ENCODE measurements around the gene C17orf113. TPM values are rescaled to one million over a fixed set of nuclear protein-coding genes. Genes with fewer than 3 reads are reported as not detected.
A peak's percentile ranks its signal among the peaks of the same experiment; 100 is the strongest.

The C17orf113 gene
- total and polyA plus RNA-seq, 12 donors: 0.26 to 1.2 (median 0.88) TPM

- Histone ChIP-seq H3K36me3 (no peaks in the 10 kb centered on the region), H3K27ac (no peak overlapping the region), H3K4me3 (no peak overlapping the region), H3K4me1 (peaks cover 0 to 9% (median 6%) of the 10 kb centered on the region in 9 donors), H3K9me3 (no peaks in the 10 kb centered on the region), H3K27me3 (peaks cover 5 to 39% (median 32%) of the 10 kb centered on the region in 7 donors)
- ATAC-seq (no peak), DNase-seq (no peak)
- intact Hi-C loops (cut with DNase I): loop anchor here in 1 of 10 donors (5.0 kb wide), 2 partner anchors 34 to 134 kb away; no protein-coding TSS in a partner anchor
- WGBS, 2 donors: 58 to 63% methylated on average over 8 of the region's 8 CpGs
- no peak for TF ChIP-seq CTCF (IDR thresholded peaks at IDR 0.05)
Observed at GRCh38 chr17:42096360-42097111, 46.1 kb upstream of the C17orf113 start.

- DNase-seq (no peak), ATAC-seq (peak in 2 of 8 donors; percentile 24 to 44)
- Histone ChIP-seq H3K27ac (no peak overlapping the region), H3K27me3 (peaks cover 5 to 45% (median 32%) of the 10 kb centered on the region in 7 donors), H3K9me3 (no peaks in the 10 kb centered on the region), H3K4me1 (peaks cover 0 to 9% (median 5%) of the 10 kb centered on the region in 9 donors), H3K36me3 (no peaks in the 10 kb centered on the region), H3K4me3 (no peak overlapping the region)
- WGBS, 2 donors: 79 to 85% methylated on average over 12 of the region's 12 CpGs
- intact Hi-C loops (cut with DNase I): loop anchor here in 1 of 10 donors (5.0 kb wide), 2 partner anchors 32 to 132 kb away; no protein-coding TSS in a partner anchor
- no peak for TF ChIP-seq CTCF (IDR thresholded peaks at IDR 0.05)
Observed at GRCh38 chr17:42094375-42095069, 44.1 kb upstream of the C17orf113 start.

GRCh38 chr17:42092939-42093338 is 42.5 kb upstream of the C17orf113 start:
- Histone ChIP-seq H3K27ac (no peak overlapping the region), H3K27me3 (peaks cover 5 to 55% (median 39%) of the 10 kb centered on the region in 7 donors), H3K4me1 (peaks cover 0 to 3% (median 2%) of the 10 kb centered on the region in 9 donors), H3K36me3 (no peaks in the 10 kb centered on the region), H3K9me3 (no peaks in the 10 kb centered on the region), H3K4me3 (no peak overlapping the region)
- ATAC-seq: no peak
- no peak for DNase-seq
- TF ChIP-seq CTCF (IDR thresholded peaks at IDR 0.05): no peak
- intact Hi-C loops (cut with DNase I): no loop called here
- 72 to 76% methylated on average over 6 of the region's 6 CpGs for WGBS, 2 donors

GRCh38 chr17:42090964-42091790 is 40.8 kb upstream of the C17orf113 start:
- no peak for TF ChIP-seq CTCF (IDR thresholded peaks at IDR 0.05)
- peaks cover 0 to 46% (median 21%) of the 10 kb centered on the region in 7 donors for H3K27me3 ChIP-seq
- H3K36me3 ChIP-seq: no peaks in the 10 kb centered on the region
- H3K4me3 ChIP-seq: no peak overlapping the region
- H3K9me3 ChIP-seq: no peaks in the 10 kb centered on the region
- H3K27ac ChIP-seq: no peak overlapping the region
- H3K4me1 ChIP-seq: no peaks in the 10 kb centered on the region
- ATAC-seq (no peak), DNase-seq (no peak)
- intact Hi-C loops (cut with DNase I): no loop called here
- 81 to 85% methylated on average over 8 of the region's 8 CpGs for WGBS, 2 donors
